LNCaP clone FGC (cell line): ENCODE measurements around the gene CPSF6.
"Not testable (repeated sequence)": the region's sequence is repeated elsewhere in the genome, so short reads cannot be mapped to it uniquely, and the experiment has no call there.

Experiments used
- DNase-seq: peaks from one replicate; pipeline ENCODE4 v3.0.0-alpha.2; 2011; ENCODE audit warnings: low read depth
- H3K4me3 ChIP-seq: 2 replicates; pipeline ENCODE4 v1.5.1; 2011; ENCODE audit warnings: mild to moderate bottlenecking, low read depth, low read length, control low read depth
- TF ChIP-seq, protein P1 (sequence below): IDR thresholded peaks from 2 replicates; pipeline ENCODE4 v1.5.1; 2012; ENCODE audit warnings: mild to moderate bottlenecking; ENCODE audit not compliant: control insufficient read depth, insufficient read depth; ENCODE audit errors: extremely low read depth

The CPSF6 gene

DNA sequence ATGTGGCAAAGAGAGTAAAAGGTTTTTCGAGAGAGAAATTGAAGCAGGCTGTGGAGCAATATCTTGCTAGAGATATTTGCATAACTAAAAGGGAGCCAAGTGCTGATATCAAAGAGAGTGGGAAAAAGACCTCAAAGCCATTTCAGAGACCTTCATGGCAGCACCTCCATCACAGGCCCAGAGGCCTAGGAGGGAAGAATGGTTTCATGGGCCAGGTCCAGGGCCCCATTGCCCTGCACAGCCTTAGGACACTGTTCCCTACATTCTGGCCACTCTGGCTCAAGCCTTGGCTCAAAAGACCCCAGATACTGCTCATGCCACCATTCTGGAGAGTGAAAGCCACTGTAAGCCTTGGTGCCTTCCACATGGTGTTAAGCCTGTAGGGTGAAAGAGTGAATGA lies 58.8 kb downstream of the CPSF6 start:
- DNase-seq, result no peak
- H3K4me3 ChIP-seq, result no peak overlapping the region
- TF ChIP-seq, protein P1, sequence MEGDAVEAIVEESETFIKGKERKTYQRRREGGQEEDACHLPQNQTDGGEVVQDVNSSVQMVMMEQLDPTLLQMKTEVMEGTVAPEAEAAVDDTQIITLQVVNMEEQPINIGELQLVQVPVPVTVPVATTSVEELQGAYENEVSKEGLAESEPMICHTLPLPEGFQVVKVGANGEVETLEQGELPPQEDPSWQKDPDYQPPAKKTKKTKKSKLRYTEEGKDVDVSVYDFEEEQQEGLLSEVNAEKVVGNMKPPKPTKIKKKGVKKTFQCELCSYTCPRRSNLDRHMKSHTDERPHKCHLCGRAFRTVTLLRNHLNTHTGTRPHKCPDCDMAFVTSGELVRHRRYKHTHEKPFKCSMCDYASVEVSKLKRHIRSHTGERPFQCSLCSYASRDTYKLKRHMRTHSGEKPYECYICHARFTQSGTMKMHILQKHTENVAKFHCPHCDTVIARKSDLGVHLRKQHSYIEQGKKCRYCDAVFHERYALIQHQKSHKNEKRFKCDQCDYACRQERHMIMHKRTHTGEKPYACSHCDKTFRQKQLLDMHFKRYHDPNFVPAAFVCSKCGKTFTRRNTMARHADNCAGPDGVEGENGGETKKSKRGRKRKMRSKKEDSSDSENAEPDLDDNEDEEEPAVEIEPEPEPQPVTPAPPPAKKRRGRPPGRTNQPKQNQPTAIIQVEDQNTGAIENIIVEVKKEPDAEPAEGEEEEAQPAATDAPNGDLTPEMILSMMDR, result no peak

DNA sequence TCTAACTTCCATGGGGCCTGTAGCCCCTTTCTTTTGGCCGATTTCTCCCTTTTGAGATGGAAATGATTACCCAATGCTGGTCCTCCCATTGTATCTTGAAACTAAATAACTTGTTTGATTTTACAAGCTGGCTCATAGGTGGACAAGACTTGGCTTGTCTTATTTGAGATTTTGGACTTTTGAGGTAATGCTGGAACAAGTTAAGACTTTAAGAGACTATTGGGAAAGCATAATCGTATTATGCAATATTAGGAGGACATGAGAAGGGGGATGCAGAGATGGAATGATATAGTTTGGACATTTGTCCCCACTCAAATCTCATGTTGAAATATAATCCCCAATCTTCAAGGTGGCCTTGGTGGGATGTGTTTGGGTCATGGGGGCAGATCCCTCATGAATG lies 59.6 kb downstream of the CPSF6 start:
- TF ChIP-seq, protein P1, result no peak
- no peak overlapping the region for H3K4me3 ChIP-seq
- no peak for DNase-seq

DNA sequence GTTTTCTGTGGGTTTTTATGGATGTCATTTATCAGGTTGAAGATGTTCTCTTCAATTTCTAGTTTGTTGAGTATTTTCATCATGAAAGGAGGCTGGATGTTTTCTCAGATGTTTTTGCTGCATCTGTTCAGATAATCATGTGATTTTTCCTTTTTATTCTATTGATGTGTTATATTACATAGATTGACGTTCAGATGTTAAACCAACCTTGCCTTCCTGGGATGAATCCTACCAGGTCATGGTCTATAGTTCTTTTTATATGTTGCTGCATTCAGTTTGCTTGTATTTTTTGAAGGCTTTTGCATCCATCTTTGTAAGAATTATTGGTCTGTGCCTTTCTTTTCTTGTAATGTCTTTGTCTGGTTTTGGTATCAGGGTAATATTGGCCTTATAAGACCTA lies 64.9 kb downstream of the CPSF6 start:
- TF ChIP-seq, protein P1, result no peak
- no peak overlapping the region for H3K4me3 ChIP-seq
- DNase-seq, result no peak

DNA sequence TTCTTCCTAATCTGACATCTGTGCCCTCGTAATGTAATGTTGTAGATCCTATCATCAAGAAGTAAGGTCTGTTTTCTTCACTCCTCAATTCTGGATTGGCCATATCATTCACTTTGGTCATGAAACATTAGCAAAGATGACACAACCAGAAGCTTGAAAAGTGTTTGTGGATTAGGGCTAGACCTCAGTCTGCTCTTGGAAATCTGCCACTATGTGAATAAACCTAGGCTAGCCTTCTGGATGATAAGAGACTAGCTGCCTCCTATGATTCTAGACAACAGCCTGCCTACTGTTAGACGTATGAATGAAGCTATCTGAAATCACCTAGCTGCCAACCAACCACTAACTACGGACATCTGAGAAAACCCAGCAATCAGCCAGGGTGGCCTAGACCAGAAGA lies 70.1 kb downstream of the CPSF6 start:
- no peak for DNase-seq
- no peak overlapping the region for H3K4me3 ChIP-seq
- TF ChIP-seq, protein P1, result no peak

DNA sequence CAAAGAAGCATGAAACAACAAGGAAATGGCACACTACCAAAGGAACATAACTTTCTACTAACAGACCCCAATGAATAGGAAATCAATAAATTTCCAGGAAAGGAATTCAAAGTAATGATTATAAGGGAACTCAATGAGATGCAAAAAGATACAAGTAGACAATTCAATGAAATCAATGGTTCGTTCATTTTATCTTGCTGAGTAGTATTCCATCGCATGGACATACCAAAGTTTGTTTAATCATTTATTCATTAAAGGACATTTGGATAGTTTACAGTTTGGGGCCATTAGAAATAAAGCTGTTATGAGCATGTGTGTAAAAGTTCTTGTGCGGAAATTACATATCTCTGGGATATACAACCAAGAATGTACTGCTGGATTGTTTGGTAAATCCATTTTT lies 73.8 kb downstream of the CPSF6 start:
- H3K4me3 ChIP-seq, result no peak overlapping the region
- TF ChIP-seq, protein P1, result no peak
- DNase-seq, result no peak

DNA sequence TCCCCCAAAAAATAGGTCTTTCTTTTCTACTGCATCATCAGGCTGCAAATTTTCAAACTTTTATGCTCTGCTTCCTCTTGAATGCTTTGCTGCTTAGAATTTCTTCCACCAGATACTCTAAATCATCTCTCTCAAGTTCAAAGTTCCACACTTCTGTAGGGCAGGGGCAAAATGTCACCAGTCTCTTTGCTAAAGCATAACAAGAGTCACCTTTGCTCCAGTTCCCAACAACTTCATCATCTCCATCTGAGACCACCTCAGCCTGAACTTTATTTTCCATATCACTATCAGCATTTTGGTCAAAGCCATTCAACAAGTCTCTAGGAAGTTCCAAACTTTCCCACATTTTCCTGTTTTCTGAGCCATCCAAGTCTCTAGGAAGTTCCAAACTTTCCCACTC lies 77.4 kb downstream of the CPSF6 start:
- not testable (repeated sequence) for H3K4me3 ChIP-seq, DNase-seq

DNA sequence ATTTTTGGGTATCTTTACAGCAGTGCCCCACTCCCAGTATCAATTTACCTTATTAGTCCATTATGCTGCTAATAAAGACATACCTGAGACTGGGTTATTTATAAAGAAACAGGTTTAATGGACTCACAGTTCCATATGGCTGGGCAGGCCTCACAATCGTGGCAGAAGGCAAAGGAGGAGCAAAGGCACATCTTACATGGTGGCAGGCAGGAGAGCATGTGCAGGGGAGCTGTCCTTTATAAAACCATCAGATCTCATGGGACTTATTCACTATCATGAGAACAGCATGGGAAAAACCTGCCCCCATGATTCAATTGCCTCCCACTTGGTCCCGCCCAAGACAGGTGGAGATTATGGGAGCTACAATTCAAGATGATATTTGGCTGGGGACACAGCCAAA lies 77.9 kb downstream of the CPSF6 start:
- not testable (repeated sequence) for H3K4me3 ChIP-seq, DNase-seq

DNA sequence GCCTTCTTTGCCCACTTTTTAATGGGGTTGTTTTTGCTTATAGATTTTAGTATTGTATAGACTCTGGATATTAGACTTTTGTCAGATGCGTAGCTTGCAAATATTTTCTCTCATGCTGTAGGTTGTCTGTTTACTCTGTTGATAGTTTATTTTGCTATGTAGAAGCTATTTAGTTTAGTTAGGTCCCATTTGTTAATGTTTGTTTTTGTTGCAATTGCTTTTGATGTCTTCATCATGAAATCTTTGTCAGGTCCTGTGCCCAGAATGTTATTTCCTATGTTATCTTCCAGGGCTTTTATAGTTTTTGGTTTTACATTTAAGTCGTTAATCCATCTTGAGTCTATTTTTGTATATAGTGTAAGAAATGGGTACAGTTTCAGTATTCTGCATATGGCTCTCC lies 78.9 kb downstream of the CPSF6 start:
- H3K4me3 ChIP-seq, result no peak overlapping the region
- no peak for DNase-seq
- TF ChIP-seq, protein P1, result no peak
